H1 (cell line): ENCODE results near the gene MPRIP. TPM values are rescaled to one million over a fixed set of nuclear protein-coding genes. Genes with fewer than 3 reads are reported as not detected.

Source experiments
- CTCF ChIA-PET: fragments of 300-600 bp; sonication (Branson Sonifier 250); formaldehyde crosslinking; loops from one replicate; lab custom pipeline; 2021; ENCODE audit not compliant: partially characterized antibody; lab: Charles Lee
- POLR2A ChIA-PET: fragments of 300-600 bp; sonication (Branson Sonifier 250); formaldehyde crosslinking; loops from one replicate; lab custom pipeline; 2021; ENCODE audit warnings: inconsistent platforms; ENCODE audit not compliant: partially characterized antibody; lab: Charles Lee
- DNase-seq, 2 experiments: peaks; one replicate each; pipeline versions ENCODE4 v3.0.0 to v3.0.0-alpha.2; 2010 to 2022; ENCODE audit warnings: low spot score in 2 of 2, low read depth in 1 of 2, mixed read lengths in 1 of 2
- FAIRE-seq: peaks from 2 replicates; lab custom pipeline; 2011; peaks lifted over from hg19 to GRCh38; lab: Jason Lieb, UNC
- H2AFZ ChIP-seq: 2 replicates; pipeline ENCODE4 v1.8.1; 2012; ENCODE audit warnings: low read length, inconsistent platforms
- H2AK5ac ChIP-seq: 2 replicates; pipeline ENCODE4 v1.6.1; 2013; ENCODE audit warnings: low read depth, low read length
- H2BK120ac ChIP-seq: replicated peaks from 2 replicates; pipeline ENCODE3; 2013; ENCODE audit warnings: low read depth, low read length, inconsistent platforms
- H2BK12ac ChIP-seq: 2 replicates; pipeline ENCODE4 v1.6.1; 2013; ENCODE audit warnings: low read depth, low read length
- H2BK15ac ChIP-seq: 2 replicates; pipeline ENCODE4 v1.6.1; 2013; ENCODE audit warnings: low read length
- H2BK20ac ChIP-seq: 2 replicates; pipeline ENCODE4 v1.6.1; 2013; ENCODE audit warnings: low read length
- H2BK5ac ChIP-seq: 2 replicates; pipeline ENCODE4 v1.6.1; 2013; ENCODE audit warnings: low read depth, low read length
- H3K14ac ChIP-seq: 2 replicates; pipeline ENCODE4 v1.6.1; 2013; ENCODE audit warnings: inconsistent platforms; ENCODE audit not compliant: insufficient read length
- H3K18ac ChIP-seq: 2 replicates; pipeline ENCODE4 v1.6.1; 2013; ENCODE audit warnings: low read length; ENCODE audit errors: extremely low read depth
- H3K23ac ChIP-seq: 2 replicates; pipeline ENCODE4 v1.6.1; 2013; ENCODE audit warnings: inconsistent platforms; ENCODE audit not compliant: insufficient read length
- H3K23me2 ChIP-seq: 2 replicates; pipeline ENCODE4 v1.6.1; 2013; ENCODE audit warnings: low read depth, low read length
- H3K27ac ChIP-seq: 2 replicates; pipeline ENCODE4 v1.6.1; 2011; ENCODE audit warnings: low read depth, low read length, inconsistent platforms
- H3K27me3 ChIP-seq, 4 experiments: replicated peaks in 1 of 4; 1 replicate in 1 of 4; 2 replicates in 3 of 4; pipeline versions ENCODE4 v1.6.1 to v1.8.1; 2011 to 2013; ENCODE audit warnings: low read length in 3 of 4, mild to moderate bottlenecking in 3 of 4, inconsistent platforms in 2 of 4, mixed read lengths in 2 of 4, moderate library complexity in 1 of 4; ENCODE audit not compliant: control insufficient read depth in 3 of 4, insufficient read depth in 3 of 4; ENCODE audit errors: extremely low read depth in 1 of 4
- H3K36me3 ChIP-seq, 4 experiments: 2 replicates each; pipeline versions ENCODE4 v1.6.1 to v1.8.1; 2011 to 2013; ENCODE audit warnings: mild to moderate bottlenecking in 4 of 4, low read length in 3 of 4, moderate library complexity in 2 of 4, control low read depth in 1 of 4, inconsistent platforms in 1 of 4; ENCODE audit not compliant: insufficient read depth in 4 of 4, control insufficient read depth in 2 of 4
- H3K4ac ChIP-seq: replicated peaks from 2 replicates; pipeline ENCODE3; 2013; ENCODE audit warnings: low read length, low read depth, mixed read lengths, inconsistent platforms; ENCODE audit not compliant: insufficient read length
- H3K4me1 ChIP-seq, 4 experiments: replicated peaks in 1 of 4; 1 replicate in 1 of 4; 2 replicates in 3 of 4; pipeline versions ENCODE4 v1.6.1 to v1.8.1; 2011 to 2013; ENCODE audit warnings: low read length in 3 of 4, inconsistent platforms in 2 of 4, mixed read lengths in 1 of 4; ENCODE audit not compliant: insufficient read depth in 4 of 4, control insufficient read depth in 3 of 4
- H3K4me2 ChIP-seq, 2 experiments: 2 replicates each; pipeline versions ENCODE4 v1.6.1 to v1.8.1; 2011 to 2013; ENCODE audit warnings: low read depth in 2 of 2, low read length in 2 of 2, control low read depth in 1 of 2, inconsistent platforms in 1 of 2, mild to moderate bottlenecking in 1 of 2; ENCODE audit not compliant: insufficient read depth in 1 of 2
- H3K4me3 ChIP-seq, 4 experiments: fragments of 200-600, 300-600 bp in 1 of 4; sonication (generic), shearing (Covaris generic), sonication (Bioruptor Twin) in 1 of 4; 2 replicates each; pipeline versions ENCODE4 v1.5.1 to v1.8.1; 2011 to 2016; ENCODE audit warnings: low read length in 4 of 4, low read depth in 3 of 4, control low read depth in 2 of 4, inconsistent platforms in 2 of 4, mild to moderate bottlenecking in 2 of 4, mixed read lengths in 1 of 4, moderate library complexity in 1 of 4; ENCODE audit not compliant: insufficient read depth in 2 of 4; ENCODE audit errors: extremely low read depth in 1 of 4
- H3K56ac ChIP-seq: replicated peaks from 2 replicates; pipeline ENCODE3; 2013; ENCODE audit warnings: low read depth, mild to moderate bottlenecking, mixed read lengths, low read length, inconsistent platforms; ENCODE audit not compliant: insufficient read length
- H3K79me1 ChIP-seq: 2 replicates; pipeline ENCODE4 v1.6.1; 2013; ENCODE audit warnings: low read depth, low read length, control low read depth
- H3K79me2 ChIP-seq, 2 experiments: 2 replicates each; pipeline versions ENCODE4 v1.6.1 to v1.8.1; 2012 to 2013; ENCODE audit warnings: low read length in 2 of 2, mild to moderate bottlenecking in 2 of 2, inconsistent platforms in 1 of 2; ENCODE audit not compliant: insufficient read depth in 2 of 2, control insufficient read depth in 1 of 2
- H3K9ac ChIP-seq, 4 experiments: replicated peaks in 1 of 4; 1 replicate in 1 of 4; 2 replicates in 3 of 4; pipeline versions ENCODE4 v1.6.1 to v1.8.1; 2011 to 2013; ENCODE audit warnings: low read depth in 3 of 4, low read length in 3 of 4, control low read depth in 2 of 4, mild to moderate bottlenecking in 2 of 4, moderate library complexity in 2 of 4, inconsistent platforms in 1 of 4; ENCODE audit errors: extremely low read depth in 1 of 4
- H3K9me3 ChIP-seq, 2 experiments: 2 replicates each; pipeline versions ENCODE4 v1.6.1 to v1.8.1; 2012 to 2013; ENCODE audit warnings: mild to moderate bottlenecking in 2 of 2, moderate library complexity in 2 of 2, control low read depth in 1 of 2, inconsistent platforms in 1 of 2, low read depth in 1 of 2, low read length in 1 of 2, mixed read lengths in 1 of 2; ENCODE audit not compliant: insufficient read depth in 2 of 2
- H4K20me1 ChIP-seq, 2 experiments: replicated peaks in 1 of 2; 2 replicates each; pipeline versions ENCODE3 to v1.8.1; 2011 to 2013; ENCODE audit warnings: inconsistent platforms in 2 of 2, low read length in 2 of 2, mild to moderate bottlenecking in 1 of 2; ENCODE audit not compliant: insufficient read depth in 2 of 2, control insufficient read depth in 1 of 2
- H4K5ac ChIP-seq: 2 replicates; pipeline ENCODE4 v1.6.1; 2013; ENCODE audit warnings: low read length, low read depth, mixed read lengths, inconsistent platforms; ENCODE audit not compliant: insufficient read length
- H4K8ac ChIP-seq: 2 replicates; pipeline ENCODE4 v1.8.0; 2013; ENCODE audit warnings: mild to moderate bottlenecking, moderate library complexity, low read length, inconsistent platforms; ENCODE audit not compliant: insufficient read depth; ENCODE audit errors: extremely low read depth
- H4K91ac ChIP-seq: replicated peaks from 2 replicates; pipeline ENCODE3; 2013; ENCODE audit warnings: low read length, mixed read lengths, inconsistent platforms; ENCODE audit not compliant: insufficient read length
- FOSL1 ChIP-seq: IDR thresholded peaks from 2 replicates; pipeline ENCODE4 v1.6.1; 2011; ENCODE audit warnings: mild to moderate bottlenecking, low read depth, low read length, moderate library complexity; ENCODE audit not compliant: insufficient read depth
- KDM1A ChIP-seq: fragments of 200-600, 300-600 bp; sonication (generic); IDR thresholded peaks from 2 replicates; pipeline ENCODE4 v1.7.1; 2016; ENCODE audit warnings: mild to moderate bottlenecking, low read length, borderline replicate concordance
- MAX ChIP-seq: IDR thresholded peaks from 2 replicates; pipeline ENCODE4 v1.6.1; 2012; ENCODE audit warnings: inconsistent platforms
- POLR2A ChIP-seq, 2 experiments: IDR thresholded peaks; 1 replicate in 1 of 2; 2 replicates in 1 of 2; pipeline ENCODE4 v1.6.1; 2011; ENCODE audit warnings: low read depth in 2 of 2, low read length in 2 of 2, mild to moderate bottlenecking in 2 of 2; ENCODE audit errors: control extremely low read depth in 1 of 2
- POU5F1 ChIP-seq: IDR thresholded peaks from 2 replicates; pipeline ENCODE4 v1.6.1; 2011; ENCODE audit warnings: low read depth, mild to moderate bottlenecking, low read length, moderate library complexity
- WGBS, 2 experiments: shearing (Covaris generic) in 1 of 2; methylation state at CpG; one replicate each; pipeline versions ENCODE4 v1.1.6 to v1.1.7; 2013 to 2015; ENCODE audit warnings: low lambda C conversion rate in 2 of 2, mixed read lengths in 2 of 2, inconsistent platforms in 1 of 2, low coverage in 1 of 2, missing lambda C conversion rate in 1 of 2; ENCODE audit not compliant: insufficient replicate concordance in 2 of 2, insufficient coverage in 1 of 2, insufficient read length in 1 of 2; ENCODE audit errors: extremely low coverage in 1 of 2, missing lambda C conversion rate in 1 of 2; 5-methylcytosine and 5-hydroxymethylcytosine counted together
- polyA plus RNA-seq, 7 experiments: library from polyadenylated mRNA; depleted of rRNA in 3 of 7; stranded (reverse) in 5 of 7; unstranded in 2 of 7; fragments of >200 nt in 5 of 7; fragments of 200-250 nt in 2 of 7; gene quantifications; 1 replicate in 5 of 7; 2 replicates in 1 of 7; 4 replicates in 1 of 7; pipeline versions ENCODE4 v1.2.1 to v1.2.3, GENCODE V29; 2011 to 2013; ENCODE audit warnings: missing spikeins in 2 of 7, mixed read lengths in 2 of 7
- total RNA-seq: library from RNA; stranded (reverse); fragmentation: NEBNext Ultra II Directional; extraction: Animal tissue kit (Norgen Biotek cat#: 25700); gene quantifications from 2 replicates; pipeline ENCODE4 v1.2.1, GENCODE V29; 2021

Gene MPRIP
- total and polyA plus RNA-seq, 2 of the 8 experiments (the other 6 are each of a cell fraction or from before 2014, with no cell fraction given), result 48.6 to 146 TPM

GRCh38 chr17:16994631-16995030 lies 47.6 kb upstream of the MPRIP start:
- no peaks in the 10 kb centered on the region for H3K79me1 ChIP-seq
- H3K9ac ChIP-seq, result no peak overlapping the region
- H3K79me2 ChIP-seq, result no peaks in the 10 kb centered on the region
- H2BK5ac ChIP-seq, result no peak overlapping the region
- no peak overlapping the region for H3K4me3 ChIP-seq
- TF ChIP-seq KDM1A (no peak), POLR2A (IDR thresholded peaks at IDR 0.05; ENCODE audit: control extremely low read depth in 1 of 2, low read depth in 2 of 2, low read length in 2 of 2) (no peak), MAX (no peak), FOSL1 (no peak), POU5F1 (no peak)
- DNase-seq (no peak), FAIRE-seq (no peak)
- H3K4me1 ChIP-seq, result no peaks in the 10 kb centered on the region; a peak in 1 of 7 replicates
- ChIA-PET POLR2A (no interaction called here), CTCF (interaction anchor here (0.6 to 1.4 kb wide), 2 partner anchors 55 to 56 kb away, joined by 3 read pairs; no protein-coding TSS in a partner anchor)
- H3K18ac ChIP-seq, result no peak overlapping the region
- WGBS, 2 experiments, result 77% methylated on average over 2 of the region's 2 CpGs; no CpG with 5 or more reads in 1 of the 2 experiments
- H4K5ac ChIP-seq, result no peak overlapping the region
- H3K36me3 ChIP-seq, result no peaks in the 10 kb centered on the region
- H2BK20ac ChIP-seq, result no peak overlapping the region
- H3K4me2 ChIP-seq, result no peak overlapping the region
- H3K14ac ChIP-seq, result no peak overlapping the region
- no peak overlapping the region for H3K27ac ChIP-seq
- no peaks in the 10 kb centered on the region for H4K20me1 ChIP-seq
- no peak overlapping the region for H3K56ac ChIP-seq
- H2BK12ac ChIP-seq, result no peak overlapping the region
- no peaks in the 10 kb centered on the region; a peak in 1 of 7 replicates for H3K27me3 ChIP-seq
- H2BK120ac ChIP-seq, result no peak overlapping the region
- H3K23ac ChIP-seq, result no peak overlapping the region
- H3K9me3 ChIP-seq, result peaks cover 0 to 3% of the 10 kb centered on the region in 2 experiments; a peak in 2 of 4 replicates
- H2AK5ac ChIP-seq, result no peak overlapping the region
- H3K4ac ChIP-seq, result no peak overlapping the region
- H4K8ac ChIP-seq, result no peak overlapping the region
- H4K91ac ChIP-seq, result no peak overlapping the region
- peaks cover 7% of the 10 kb centered on the region; the same call in 1 of the 2 replicates for H3K23me2 ChIP-seq
- no peak overlapping the region for H2BK15ac ChIP-seq
- no peak overlapping the region for H2AFZ ChIP-seq
